Thoracic aorta (tissue), 2 donors: ENCODE data around the gene AGAP2. TPM values are rescaled to one million over a fixed set of nuclear protein-coding genes. Genes with fewer than 3 reads are reported as not detected.
"Not testable (repeated sequence)": the region's sequence is repeated elsewhere in the genome, so short reads cannot be mapped to it uniquely, and the experiment has no call there.

ENCODE experiments used
- ATAC-seq: fragments of 150-250 bp; one replicate; pipeline ENCODE4 v1.8.0; 2017; ENCODE audit warnings: low read depth; ENCODE audit not compliant: insufficient number of reproducible peaks, low FRiP score
- DNase-seq: peaks from one replicate; pipeline ENCODE4 v3.0.0-alpha.2; 2020; ENCODE audit warnings: low spot score
- H3K27ac ChIP-seq, 2 donors: fragments of 200-600 bp; sonication (generic); 1 replicate in 1 of 2; 2 replicates in 1 of 2; pipeline ENCODE4 v1.5.1; 2016; ENCODE audit warnings: mild to moderate bottlenecking in 2 of 2, moderate library complexity in 2 of 2
- H3K27me3 ChIP-seq: fragments of 200-600 bp; sonication (generic); replicated peaks from 2 replicates; pipeline ENCODE4 v1.6.0; 2016; ENCODE audit warnings: mild to moderate bottlenecking; ENCODE audit not compliant: insufficient read depth
- H3K36me3 ChIP-seq: fragments of 200-600 bp; sonication (generic); one replicate; pipeline ENCODE4 v1.5.1; 2016
- H3K4me1 ChIP-seq, 2 donors: fragments of 200-600 bp; sonication (generic); 1 replicate in 1 of 2; 2 replicates in 1 of 2; pipeline versions ENCODE4 v1.5.1 to v1.6.0; 2016; ENCODE audit warnings: low read depth in 2 of 2, mild to moderate bottlenecking in 1 of 2; ENCODE audit not compliant: control insufficient read depth in 1 of 2
- H3K4me3 ChIP-seq: fragments of 200-600 bp; sonication (generic); 2 replicates; pipeline ENCODE4 v1.5.1; 2016; ENCODE audit warnings: mild to moderate bottlenecking
- H3K9me3 ChIP-seq: fragments of 200-600 bp; sonication (generic); 2 replicates; pipeline ENCODE4 v1.5.1; 2016
- total RNA-seq, 2 donors: library from RNA; depleted of rRNA; stranded (reverse); fragments of >200 nt; gene quantifications; one replicate each; pipeline versions ENCODE4 v1.1.0 to v1.2.3, GENCODE V29; 2016
- TF ChIP-seq, protein P1 (sequence below): fragments of 200-600 bp; sonication (generic); IDR thresholded peaks from one replicate; pipeline ENCODE4 v1.5.1; 2019; ENCODE audit warnings: antibody characterized with exemption

AGAP2 gene
- total RNA-seq, 2 donors from 2014 or later = 1.2 to 3.5 TPM

- no peak for ATAC-seq
- H3K4me1 ChIP-seq = no peaks in the 10 kb centered on the region
- H3K36me3 ChIP-seq = peaks cover 74% of the 10 kb centered on the region
- no peak for DNase-seq
- no peaks in the 10 kb centered on the region for H3K9me3 ChIP-seq
- no peak overlapping the region for H3K27ac ChIP-seq
- H3K4me3 ChIP-seq = no peak overlapping the region
- TF ChIP-seq, protein P1, sequence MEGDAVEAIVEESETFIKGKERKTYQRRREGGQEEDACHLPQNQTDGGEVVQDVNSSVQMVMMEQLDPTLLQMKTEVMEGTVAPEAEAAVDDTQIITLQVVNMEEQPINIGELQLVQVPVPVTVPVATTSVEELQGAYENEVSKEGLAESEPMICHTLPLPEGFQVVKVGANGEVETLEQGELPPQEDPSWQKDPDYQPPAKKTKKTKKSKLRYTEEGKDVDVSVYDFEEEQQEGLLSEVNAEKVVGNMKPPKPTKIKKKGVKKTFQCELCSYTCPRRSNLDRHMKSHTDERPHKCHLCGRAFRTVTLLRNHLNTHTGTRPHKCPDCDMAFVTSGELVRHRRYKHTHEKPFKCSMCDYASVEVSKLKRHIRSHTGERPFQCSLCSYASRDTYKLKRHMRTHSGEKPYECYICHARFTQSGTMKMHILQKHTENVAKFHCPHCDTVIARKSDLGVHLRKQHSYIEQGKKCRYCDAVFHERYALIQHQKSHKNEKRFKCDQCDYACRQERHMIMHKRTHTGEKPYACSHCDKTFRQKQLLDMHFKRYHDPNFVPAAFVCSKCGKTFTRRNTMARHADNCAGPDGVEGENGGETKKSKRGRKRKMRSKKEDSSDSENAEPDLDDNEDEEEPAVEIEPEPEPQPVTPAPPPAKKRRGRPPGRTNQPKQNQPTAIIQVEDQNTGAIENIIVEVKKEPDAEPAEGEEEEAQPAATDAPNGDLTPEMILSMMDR = no peak
- H3K27me3 ChIP-seq = no peaks in the 10 kb centered on the region
Measured at GRCh38 chr12:57717131-57717530, 21.4 kb downstream of the AGAP2 start.

DNA sequence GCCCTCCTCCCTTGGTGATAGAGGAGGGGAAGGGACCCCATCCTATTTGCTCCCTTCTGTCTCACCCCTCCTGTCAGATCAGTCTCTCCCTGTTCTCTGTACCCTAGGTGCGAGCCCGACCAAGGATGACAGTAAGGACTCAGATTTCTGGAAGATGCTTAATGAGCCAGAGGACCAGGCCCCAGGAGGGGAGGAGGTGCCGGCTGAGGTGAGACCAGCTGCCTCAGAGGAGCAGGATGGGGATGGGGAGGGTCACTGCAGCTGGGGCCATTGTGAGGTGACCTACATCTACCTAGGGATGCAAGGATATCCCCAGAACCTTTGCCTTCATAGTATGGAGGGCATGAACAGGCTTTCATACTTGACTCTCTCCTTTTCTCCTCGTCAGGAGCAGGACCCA lies 22.2 kb downstream of the AGAP2 start:
- H3K4me1 ChIP-seq = no peaks in the 10 kb centered on the region
- H3K36me3 ChIP-seq = peaks cover 73% of the 10 kb centered on the region
- TF ChIP-seq, protein P1 = no peak
- ATAC-seq = no peak
- H3K27me3 ChIP-seq = no peaks in the 10 kb centered on the region
- no peaks in the 10 kb centered on the region for H3K9me3 ChIP-seq
- H3K27ac ChIP-seq = no peak overlapping the region
- H3K4me3 ChIP-seq = no peak overlapping the region
- DNase-seq = no peak

DNA sequence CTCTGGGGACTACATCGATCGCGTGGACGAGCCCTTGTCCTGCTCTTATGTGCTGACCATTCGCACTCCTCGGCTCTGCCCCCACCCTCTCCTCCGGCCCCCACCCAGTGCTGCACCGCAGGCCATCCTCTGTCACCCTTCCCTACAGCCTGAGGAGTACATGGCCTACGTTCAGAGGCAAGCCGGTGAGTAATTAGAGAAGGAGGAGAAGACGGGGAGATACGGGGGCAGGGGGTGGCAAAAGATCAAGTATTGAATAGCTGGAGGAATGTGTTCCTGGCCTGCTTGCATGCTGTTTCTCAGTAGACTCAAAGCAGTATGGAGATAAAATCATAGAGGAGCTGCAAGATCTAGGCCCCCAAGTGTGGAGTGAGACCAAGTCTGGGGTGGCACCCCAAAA lies 22.8 kb downstream of the AGAP2 start:
- Histone ChIP-seq H3K36me3 (peaks cover 69% of the 10 kb centered on the region), H3K4me1 (no peaks in the 10 kb centered on the region), H3K27me3 (no peaks in the 10 kb centered on the region), H3K4me3 (no peak overlapping the region), H3K9me3 (no peaks in the 10 kb centered on the region), H3K27ac (no peak overlapping the region)
- DNase-seq (no peak), ATAC-seq (no peak)
- TF ChIP-seq, protein P1 = no peak

DNA sequence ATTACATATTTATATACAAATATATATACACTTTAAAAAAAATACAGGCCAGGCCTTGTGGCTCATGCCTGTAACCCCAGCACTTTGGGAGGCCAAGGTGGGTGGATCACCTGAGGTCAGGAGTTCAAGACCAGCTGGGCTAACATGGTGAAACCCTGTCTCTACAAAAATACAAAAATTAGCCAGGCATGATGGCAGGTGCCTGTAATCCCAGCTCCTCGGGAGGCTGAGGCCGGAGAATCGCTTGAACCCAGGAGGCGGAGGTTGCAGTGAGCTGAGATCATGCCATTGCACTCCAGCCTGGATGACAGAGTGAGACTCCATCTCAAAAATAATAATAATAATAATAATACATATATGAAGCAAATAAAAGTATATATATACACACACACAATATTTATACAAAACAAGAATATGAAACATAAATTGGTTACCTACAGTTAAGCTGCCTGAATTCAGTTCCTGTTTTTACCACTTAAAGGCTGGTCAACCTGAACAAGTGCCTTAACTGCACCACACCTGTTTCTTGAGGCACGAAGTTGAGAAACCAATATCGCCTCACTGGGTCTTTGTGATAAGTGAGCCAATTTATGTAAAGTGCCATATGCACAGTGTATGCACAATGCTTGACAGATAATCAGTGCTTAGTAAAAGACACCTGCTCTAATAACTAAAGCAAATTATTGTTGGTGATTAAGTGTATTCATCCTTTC lies 23.4 kb downstream of the AGAP2 start:
- not testable (repeated sequence) for H3K9me3 ChIP-seq, ATAC-seq, H3K4me3 ChIP-seq, H3K4me1 ChIP-seq, H3K27me3 ChIP-seq, DNase-seq, H3K27ac ChIP-seq
- peaks cover 64% of the 10 kb centered on the region for H3K36me3 ChIP-seq

GRCh38 chr12:57713209-57713608 lies 25.3 kb downstream of the AGAP2 start:
- Histone ChIP-seq H3K27ac (no peak overlapping the region), H3K4me3 (no peak overlapping the region), H3K4me1 (no peaks in the 10 kb centered on the region), H3K36me3 (peaks cover 44% of the 10 kb centered on the region), H3K27me3 (no peaks in the 10 kb centered on the region), H3K9me3 (no peaks in the 10 kb centered on the region)
- DNase-seq (no peak), ATAC-seq (no peak)
- TF ChIP-seq, protein P1 = no peak

DNA sequence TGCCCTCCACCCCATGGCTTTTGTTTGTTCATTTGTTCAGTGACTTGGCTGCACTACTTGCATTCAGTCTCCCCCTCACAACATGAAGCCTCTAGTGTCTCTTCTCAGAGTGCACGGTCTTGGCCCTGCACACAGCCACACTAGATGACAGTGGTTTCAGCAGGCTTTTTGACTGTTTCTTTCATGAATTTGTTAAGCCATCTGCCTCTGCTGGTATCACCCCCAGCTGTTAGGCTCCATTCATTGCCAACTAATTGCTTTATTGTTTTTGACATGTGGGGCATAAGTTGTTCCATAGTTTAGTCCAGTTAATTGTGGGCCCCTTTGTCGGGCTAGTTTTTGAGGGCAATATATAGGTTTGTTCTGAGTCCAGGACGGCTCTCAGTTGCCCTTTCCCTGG lies 25.8 kb downstream of the AGAP2 start:
- H3K27me3 ChIP-seq = no peaks in the 10 kb centered on the region
- TF ChIP-seq, protein P1 = no peak
- no peaks in the 10 kb centered on the region for H3K4me1 ChIP-seq
- ATAC-seq = no peak
- no peak overlapping the region for H3K27ac ChIP-seq
- no peak for DNase-seq
- H3K36me3 ChIP-seq = peaks cover 41% of the 10 kb centered on the region
- H3K4me3 ChIP-seq = no peak overlapping the region
- H3K9me3 ChIP-seq = no peaks in the 10 kb centered on the region
